Measurements from ENCODE around the gene GPRASP2.
A peak's percentile ranks its signal among the peaks of the same experiment; 100 is the strongest.
"Not testable (repeated sequence)": the region's sequence is repeated elsewhere in the genome, so short reads cannot be mapped to it uniquely, and the experiment has no call there.

The GPRASP2 gene

GRCh38 chrX:102720237-102721168 lies 8.3 kb downstream of the GPRASP2 start, which contains the start of gene GPRASP3:
GPRASP3 (plus strand) TSS chrX:102720743; CDS start chrX:102748996, 28,253 bp downstream.
- Histone ChIP-seq H4K20me1 (ENCODE audit: low read depth, low read length) (no peaks in the 10 kb centered on the region), H3K9me3 (ENCODE audit: insufficient read depth, low read length) (no peaks in the 10 kb centered on the region), H3K27ac (ENCODE audit: low read depth, low read length) (no peak within 1 kb of the TSS), H3K4me3 (ENCODE audit: insufficient read depth, low read length, poor library complexity, severe bottlenecking) (peak within 1 kb of the TSS; percentile 58), H3K27me3 (ENCODE audit: low read length) (no peaks in the 10 kb centered on the region), H3K9ac (ENCODE audit: low read length) (peak within 1 kb of the TSS; percentile 58), H2AFZ (ENCODE audit: low read depth, low read length, severe bottlenecking) (peak within 1 kb of the TSS; percentile 96), H3K9me2 (replicated peaks; ENCODE audit: insufficient read depth, low read length) (no peaks in the 10 kb centered on the region), H3K36me3 (ENCODE audit: low read length) (no peaks in the 10 kb centered on the region), H3F3A (ENCODE audit: insufficient read depth) (no peaks in the 10 kb centered on the region), H3K4me2 (ENCODE audit: low read depth, low read length, poor library complexity, severe bottlenecking) (peak within 1 kb of the TSS; percentile 69), H3K79me2 (ENCODE audit: insufficient read depth, low read length) (no peaks in the 10 kb centered on the region)
- TF ChIP-seq EZH2phosphoT487 (conservative IDR thresholded peaks at IDR 0.05; ENCODE audit: low read length) (no peak), CTCF (IDR thresholded peaks at IDR 0.05; ENCODE audit: insufficient read depth, low read length, poor library complexity, severe bottlenecking) (no peak)

- Histone ChIP-seq H3K4me2 (ENCODE audit: low read depth, low read length, poor library complexity, severe bottlenecking) (peak overlapping the region; percentile 69), H3K9ac (ENCODE audit: low read length) (peak overlapping the region; percentile 58), H2AFZ (ENCODE audit: low read depth, low read length, severe bottlenecking) (peak overlapping the region; percentile 96), H3K4me3 (ENCODE audit: insufficient read depth, low read length, poor library complexity, severe bottlenecking) (peak overlapping the region; percentile 58)
- not testable (repeated sequence) for H3K9me3 ChIP-seq (ENCODE audit: insufficient read depth, low read length); H3K27ac ChIP-seq (ENCODE audit: low read depth, low read length); H3K9me2 ChIP-seq (replicated peaks; ENCODE audit: insufficient read depth, low read length); H4K20me1 ChIP-seq (ENCODE audit: low read depth, low read length); H3F3A ChIP-seq (ENCODE audit: insufficient read depth); H3K79me2 ChIP-seq (ENCODE audit: insufficient read depth, low read length); H3K36me3 ChIP-seq (ENCODE audit: low read length); H3K27me3 ChIP-seq (ENCODE audit: low read length)
Measured at GRCh38 chrX:102721169-102721506, 8.9 kb downstream of the GPRASP2 start.

GRCh38 chrX:102723456-102723855 lies 11.2 kb downstream of the GPRASP2 start:
- Histone ChIP-seq H3K27me3 (ENCODE audit: low read length) (no peaks in the 10 kb centered on the region), H3K79me2 (ENCODE audit: insufficient read depth, low read length) (no peaks in the 10 kb centered on the region), H3K4me2 (ENCODE audit: low read depth, low read length, poor library complexity, severe bottlenecking) (no peak overlapping the region), H2AFZ (ENCODE audit: low read depth, low read length, severe bottlenecking) (no peak overlapping the region), H4K20me1 (ENCODE audit: low read depth, low read length) (no peaks in the 10 kb centered on the region), H3K27ac (ENCODE audit: low read depth, low read length) (no peak overlapping the region), H3F3A (ENCODE audit: insufficient read depth) (no peaks in the 10 kb centered on the region), H3K4me3 (ENCODE audit: insufficient read depth, low read length, poor library complexity, severe bottlenecking) (no peak overlapping the region), H3K9ac (ENCODE audit: low read length) (no peak overlapping the region), H3K9me3 (ENCODE audit: insufficient read depth, low read length) (no peaks in the 10 kb centered on the region), H3K36me3 (ENCODE audit: low read length) (no peaks in the 10 kb centered on the region), H3K9me2 (replicated peaks; ENCODE audit: insufficient read depth, low read length) (no peaks in the 10 kb centered on the region)
- TF ChIP-seq CTCF (IDR thresholded peaks at IDR 0.05; ENCODE audit: insufficient read depth, low read length, poor library complexity, severe bottlenecking) (no peak), EZH2phosphoT487 (conservative IDR thresholded peaks at IDR 0.05; ENCODE audit: low read length) (no peak)

- H2AFZ ChIP-seq (ENCODE audit: low read depth, low read length, severe bottlenecking) = no peak overlapping the region
- TF ChIP-seq EZH2phosphoT487 (conservative IDR thresholded peaks at IDR 0.05; ENCODE audit: low read length) (no peak), CTCF (IDR thresholded peaks at IDR 0.05; ENCODE audit: insufficient read depth, low read length, poor library complexity, severe bottlenecking) (no peak)
- H3K4me2 ChIP-seq (ENCODE audit: low read depth, low read length, poor library complexity, severe bottlenecking) = no peak overlapping the region
- no peak overlapping the region for H3K9ac ChIP-seq (ENCODE audit: low read length)
- no peaks in the 10 kb centered on the region for H3K79me2 ChIP-seq (ENCODE audit: insufficient read depth, low read length)
- no peaks in the 10 kb centered on the region for H3K27me3 ChIP-seq (ENCODE audit: low read length)
- H3K36me3 ChIP-seq (ENCODE audit: low read length) = no peaks in the 10 kb centered on the region
- H3K9me2 ChIP-seq (replicated peaks; ENCODE audit: insufficient read depth, low read length) = no peaks in the 10 kb centered on the region
- H3K4me3 ChIP-seq (ENCODE audit: insufficient read depth, low read length, poor library complexity, severe bottlenecking) = no peak overlapping the region
- H3F3A ChIP-seq (ENCODE audit: insufficient read depth) = no peaks in the 10 kb centered on the region
- H3K9me3 ChIP-seq (ENCODE audit: insufficient read depth, low read length) = no peaks in the 10 kb centered on the region
- no peaks in the 10 kb centered on the region for H4K20me1 ChIP-seq (ENCODE audit: low read depth, low read length)
- no peak overlapping the region for H3K27ac ChIP-seq (ENCODE audit: low read depth, low read length)
Measured at GRCh38 chrX:102727761-102728160, 15.5 kb downstream of the GPRASP2 start.
